Endometrial microvascular endothelial cells (primary cell): ENCODE data around the gene NPLOC4. TPM values are rescaled to one million over a fixed set of nuclear protein-coding genes. Genes with fewer than 3 reads are reported as not detected.

Source experiments
- total RNA-seq: library from RNA; depleted of rRNA; stranded (reverse); fragments of >200 nt; gene quantifications from one replicate; pipeline ENCODE4 v1.2.3, GENCODE V29; 2015; ENCODE audit errors: inconsistent ontology term

The NPLOC4 gene
- total RNA-seq, 1 donor from 2014 or later: 86.4 TPM

Other genes with a start within 250 kb of the NPLOC4 start
- gene BAHCC1, start 241.7 kb downstream of the NPLOC4 start, total RNA-seq: 10.0 TPM
- gene ACTG1, start 124.3 kb downstream of the NPLOC4 start, total RNA-seq: 13,813 TPM
- gene FSCN2, start 108.7 kb downstream of the NPLOC4 start, total RNA-seq: not detected
- gene FAAP100, start 84.8 kb downstream of the NPLOC4 start, total RNA-seq: 41.1 TPM
- gene TSPAN10, start 84 bp upstream of the NPLOC4 start, total RNA-seq: not detected
- 0.37 TPM for gene PDE6G, start 19.4 kb upstream of the NPLOC4 start, total RNA-seq
- gene OXLD1, start 29.5 kb upstream of the NPLOC4 start, total RNA-seq: 38.9 TPM
- gene CCDC137, start 29.6 kb upstream of the NPLOC4 start, total RNA-seq: 20.9 TPM
- 30.3 TPM for gene ARL16, start 46.7 kb upstream of the NPLOC4 start, total RNA-seq
- gene HGS, start 46.9 kb upstream of the NPLOC4 start, total RNA-seq: 125 TPM
- gene MRPL12, start 66.3 kb upstream of the NPLOC4 start, total RNA-seq: 120 TPM
- 42.1 TPM for gene SLC25A10, start 75.2 kb upstream of the NPLOC4 start, total RNA-seq
- not detected for gene GCGR, start 167.0 kb upstream of the NPLOC4 start, total RNA-seq
- gene MCRIP1, start 196.2 kb upstream of the NPLOC4 start, total RNA-seq: 97.0 TPM
- gene PPP1R27, start 197.9 kb upstream of the NPLOC4 start, total RNA-seq: not detected
- gene P4HB, start 223.4 kb upstream of the NPLOC4 start, total RNA-seq: 1,412 TPM
- 471 TPM for gene ARHGDIA, start 234.2 kb upstream of the NPLOC4 start, total RNA-seq